ENCODE results near the gene CHPT1. TPM values are rescaled to one million over a fixed set of nuclear protein-coding genes. Genes with fewer than 3 reads are reported as not detected.
"Not testable (repeated sequence)": the region's sequence is repeated elsewhere in the genome, so short reads cannot be mapped to it uniquely, and the experiment has no call there.

Gene CHPT1
- total and polyA plus RNA-seq, 9 donors: 22.4 to 28.8 (median 24.8) TPM

GRCh38 chr12:101713930-101714329 lies 16.5 kb downstream of the CHPT1 start:
- H3K36me3 ChIP-seq (ENCODE audit: control insufficient read depth, insufficient read depth, low read length): no peaks in the 10 kb centered on the region
- WGBS (ENCODE audit: insufficient coverage): no CpG with 5 or more reads among the region's 2 CpGs

DNA sequence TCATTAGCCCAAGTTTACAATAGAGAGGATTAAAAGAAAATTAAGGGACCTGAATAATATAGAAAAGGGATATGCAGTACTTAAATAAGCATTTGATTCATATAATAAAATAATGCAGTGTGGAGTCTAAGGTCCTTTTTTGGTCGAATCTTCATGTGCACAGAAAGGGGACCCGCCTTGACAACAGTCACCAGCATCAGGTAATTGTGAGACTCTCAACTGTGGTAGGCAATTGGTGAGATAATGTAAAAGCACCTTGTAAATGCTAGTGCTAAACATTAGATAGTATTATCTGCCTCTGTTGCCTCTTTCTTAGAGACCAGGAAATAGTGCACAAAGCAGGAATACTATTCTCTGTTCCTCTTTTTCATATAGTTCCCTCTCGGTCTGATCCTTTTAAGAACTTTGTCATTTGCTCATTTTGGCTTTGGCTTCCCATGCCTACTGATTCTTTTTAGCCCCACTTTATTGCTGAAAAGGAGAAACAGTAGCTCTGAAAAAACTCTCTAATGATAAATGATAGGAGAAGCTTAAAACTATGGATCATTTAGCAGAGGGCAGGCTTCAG lies 17.5 kb downstream of the CHPT1 start:
- no peaks in the 10 kb centered on the region for H3K4me1 ChIP-seq (ENCODE audit: control insufficient read depth, insufficient read depth, low read length)
- H3K27ac ChIP-seq (ENCODE audit: low read length): no peak overlapping the region
- H3K4me3 ChIP-seq (ENCODE audit: low read length): no peak overlapping the region
- no peaks in the 10 kb centered on the region for H3K9me3 ChIP-seq (replicated peaks; ENCODE audit: control insufficient read depth, low read depth, low read length)
- no peaks in the 10 kb centered on the region for H3K27me3 ChIP-seq (ENCODE audit: control insufficient read depth, insufficient read depth, low read length)
- peak; percentile 35 for DNase-seq
- no peaks in the 10 kb centered on the region for H3K36me3 ChIP-seq (ENCODE audit: control insufficient read depth, insufficient read depth, low read length)
- 100% methylated on average over 1 of the region's 3 CpGs for WGBS (ENCODE audit: insufficient coverage)

More at GRCh38 chr12:101713930-101714329, 16.5 kb downstream of the CHPT1 start:
- Histone ChIP-seq H3K9me3 (replicated peaks; ENCODE audit: control insufficient read depth, low read depth, low read length) (no peaks in the 10 kb centered on the region), H3K27ac (ENCODE audit: low read length) (no peak overlapping the region), H3K4me3 (ENCODE audit: low read length) (no peak overlapping the region), H3K27me3 (ENCODE audit: control insufficient read depth, insufficient read depth, low read length) (no peaks in the 10 kb centered on the region), H3K4me1 (ENCODE audit: control insufficient read depth, insufficient read depth, low read length) (no peaks in the 10 kb centered on the region)
- no peak for DNase-seq

DNA sequence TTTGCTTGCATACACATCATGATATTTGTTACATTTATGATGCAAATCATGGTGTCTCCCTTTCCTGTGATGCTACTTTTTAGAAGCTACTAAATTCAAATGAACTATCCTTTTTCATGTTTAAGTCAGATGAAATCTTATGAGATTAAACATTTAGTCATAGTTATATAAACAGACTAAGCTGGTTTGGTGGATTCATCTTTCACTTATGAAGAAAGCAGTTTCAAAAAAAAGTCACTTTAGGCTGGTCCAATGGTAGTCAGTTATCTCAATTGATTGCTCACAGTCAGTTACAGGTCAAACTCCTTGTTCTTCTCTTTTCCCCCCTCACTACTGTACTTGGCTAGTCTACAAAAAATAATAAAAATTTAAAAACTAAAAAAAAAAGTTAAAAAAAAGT lies 22.1 kb downstream of the CHPT1 start:
- H3K36me3 ChIP-seq (ENCODE audit: control insufficient read depth, insufficient read depth, low read length): no peaks in the 10 kb centered on the region
- H3K4me3 ChIP-seq (ENCODE audit: low read length): no peak overlapping the region
- no peaks in the 10 kb centered on the region for H3K9me3 ChIP-seq (replicated peaks; ENCODE audit: control insufficient read depth, low read depth, low read length)
- H3K4me1 ChIP-seq (ENCODE audit: control insufficient read depth, insufficient read depth, low read length): no peaks in the 10 kb centered on the region
- DNase-seq: no peak
- H3K27ac ChIP-seq (ENCODE audit: low read length): no peak overlapping the region
- no peaks in the 10 kb centered on the region for H3K27me3 ChIP-seq (ENCODE audit: control insufficient read depth, insufficient read depth, low read length)

- no peak for DNase-seq
- Histone ChIP-seq H3K27ac (ENCODE audit: low read length) (no peak overlapping the region), H3K4me3 (ENCODE audit: low read length) (no peak overlapping the region), H3K9me3 (replicated peaks; ENCODE audit: control insufficient read depth, low read depth, low read length) (no peaks in the 10 kb centered on the region), H3K27me3 (ENCODE audit: control insufficient read depth, insufficient read depth, low read length) (no peaks in the 10 kb centered on the region), H3K36me3 (ENCODE audit: control insufficient read depth, insufficient read depth, low read length) (no peaks in the 10 kb centered on the region), H3K4me1 (ENCODE audit: control insufficient read depth, insufficient read depth, low read length) (no peaks in the 10 kb centered on the region)
Observed at GRCh38 chr12:101720118-101720517, 22.7 kb downstream of the CHPT1 start.

- Histone ChIP-seq H3K4me1 (ENCODE audit: control insufficient read depth, insufficient read depth, low read length) (no peaks in the 10 kb centered on the region), H3K27ac (ENCODE audit: low read length) (no peak overlapping the region), H3K27me3 (ENCODE audit: control insufficient read depth, insufficient read depth, low read length) (no peaks in the 10 kb centered on the region), H3K36me3 (ENCODE audit: control insufficient read depth, insufficient read depth, low read length) (peaks cover 2% of the 10 kb centered on the region), H3K4me3 (ENCODE audit: low read length) (no peak overlapping the region), H3K9me3 (replicated peaks; ENCODE audit: control insufficient read depth, low read depth, low read length) (no peaks in the 10 kb centered on the region)
- WGBS (ENCODE audit: insufficient coverage): no CpG with 5 or more reads among the region's 4 CpGs
- no peak for DNase-seq
Observed at GRCh38 chr12:101722392-101722791, 25.0 kb downstream of the CHPT1 start.

- H3K9me3 ChIP-seq (replicated peaks; ENCODE audit: control insufficient read depth, low read depth, low read length): no peaks in the 10 kb centered on the region
- no peak for DNase-seq
- no peaks in the 10 kb centered on the region for H3K27me3 ChIP-seq (ENCODE audit: control insufficient read depth, insufficient read depth, low read length)
- no peaks in the 10 kb centered on the region for H3K4me1 ChIP-seq (ENCODE audit: control insufficient read depth, insufficient read depth, low read length)
- H3K27ac ChIP-seq (ENCODE audit: low read length): no peak overlapping the region
- H3K36me3 ChIP-seq (ENCODE audit: control insufficient read depth, insufficient read depth, low read length): peaks cover 2% of the 10 kb centered on the region
- no peak overlapping the region for H3K4me3 ChIP-seq (ENCODE audit: low read length)
Observed at GRCh38 chr12:101727098-101727497, 29.7 kb downstream of the CHPT1 start.

GRCh38 chr12:101729842-101730241 lies 32.4 kb downstream of the CHPT1 start:
- Histone ChIP-seq H3K27me3 (ENCODE audit: control insufficient read depth, insufficient read depth, low read length) (no peaks in the 10 kb centered on the region), H3K36me3 (ENCODE audit: control insufficient read depth, insufficient read depth, low read length) (peaks cover 6% of the 10 kb centered on the region), H3K4me3 (ENCODE audit: low read length) (no peak overlapping the region), H3K27ac (ENCODE audit: low read length) (no peak overlapping the region), H3K9me3 (replicated peaks; ENCODE audit: control insufficient read depth, low read depth, low read length) (no peaks in the 10 kb centered on the region), H3K4me1 (ENCODE audit: control insufficient read depth, insufficient read depth, low read length) (no peaks in the 10 kb centered on the region)
- DNase-seq: no peak

DNA sequence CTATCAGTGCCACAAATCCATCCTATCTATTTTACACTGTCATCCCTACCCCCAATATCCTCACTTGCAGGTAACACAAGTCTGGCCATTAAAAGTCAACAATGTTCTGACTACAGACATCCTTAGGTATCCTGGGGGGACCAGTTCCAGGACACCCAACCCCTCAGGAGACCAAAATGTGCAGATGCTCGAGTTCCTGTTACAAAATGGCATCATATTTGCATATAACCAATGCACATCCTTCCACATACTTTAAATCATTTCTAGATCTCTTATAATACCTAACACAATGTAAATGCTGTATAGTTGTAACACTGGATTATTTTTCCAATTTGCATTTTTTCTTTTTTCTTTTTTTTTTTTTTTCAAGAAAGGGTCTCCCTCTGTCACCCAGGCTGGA lies 34.9 kb downstream of the CHPT1 start:
- no peaks in the 10 kb centered on the region for H3K9me3 ChIP-seq (replicated peaks; ENCODE audit: control insufficient read depth, low read depth, low read length)
- no CpG with 5 or more reads among the region's 1 CpG for WGBS (ENCODE audit: insufficient coverage)
- H3K27ac ChIP-seq (ENCODE audit: low read length): no peak overlapping the region
- H3K4me1 ChIP-seq (ENCODE audit: control insufficient read depth, insufficient read depth, low read length): no peaks in the 10 kb centered on the region
- DNase-seq: no peak
- H3K27me3 ChIP-seq (ENCODE audit: control insufficient read depth, insufficient read depth, low read length): no peaks in the 10 kb centered on the region
- H3K4me3 ChIP-seq (ENCODE audit: low read length): no peak overlapping the region
- peaks cover 4% of the 10 kb centered on the region for H3K36me3 ChIP-seq (ENCODE audit: control insufficient read depth, insufficient read depth, low read length)

DNA sequence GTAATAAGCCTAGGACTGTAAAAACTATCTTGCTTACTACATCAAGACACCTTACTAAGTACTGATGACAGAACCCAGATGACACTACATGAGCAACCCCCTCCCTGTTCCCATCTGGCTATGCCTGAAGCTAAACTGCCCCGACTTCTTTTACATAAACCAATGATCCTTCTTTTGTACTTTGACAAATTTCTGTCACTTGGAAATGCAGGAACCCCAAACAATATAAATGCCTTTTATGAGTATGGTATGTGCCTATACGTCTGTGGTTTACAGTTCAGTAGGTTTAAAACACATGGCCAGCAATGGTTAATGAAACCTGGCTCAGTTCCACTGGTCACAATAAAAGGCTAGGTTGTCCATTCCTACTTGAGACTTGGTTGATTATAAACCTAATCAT lies 35.7 kb downstream of the CHPT1 start:
- H3K27ac ChIP-seq (ENCODE audit: low read length): no peak overlapping the region
- no peaks in the 10 kb centered on the region for H3K27me3 ChIP-seq (ENCODE audit: control insufficient read depth, insufficient read depth, low read length)
- WGBS (ENCODE audit: insufficient coverage): no CpG with 5 or more reads among the region's 2 CpGs
- no peak for DNase-seq
- H3K4me3 ChIP-seq (ENCODE audit: low read length): no peak overlapping the region
- H3K4me1 ChIP-seq (ENCODE audit: control insufficient read depth, insufficient read depth, low read length): no peaks in the 10 kb centered on the region
- no peaks in the 10 kb centered on the region for H3K9me3 ChIP-seq (replicated peaks; ENCODE audit: control insufficient read depth, low read depth, low read length)
- peaks cover 7% of the 10 kb centered on the region for H3K36me3 ChIP-seq (ENCODE audit: control insufficient read depth, insufficient read depth, low read length)

DNA sequence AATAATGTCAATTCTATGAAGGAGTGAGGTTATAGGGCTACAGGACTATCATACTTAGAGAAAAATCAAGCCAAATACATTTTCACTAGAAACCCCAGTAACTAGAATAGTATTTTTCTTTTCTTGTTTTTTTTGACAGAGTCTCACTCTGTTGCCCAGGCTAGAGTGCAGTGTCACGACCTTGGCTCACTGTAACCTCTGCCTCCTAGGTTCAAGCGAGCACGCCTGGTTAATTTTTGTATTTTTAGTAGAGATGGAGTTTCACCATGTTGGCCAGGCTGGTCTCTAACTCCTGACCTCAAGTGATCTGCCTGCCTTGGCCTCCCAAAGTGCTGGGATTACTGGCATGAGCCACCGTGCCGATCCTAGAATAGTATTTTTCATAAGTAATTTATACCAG lies 37.0 kb downstream of the CHPT1 start:
- H3K27ac ChIP-seq (ENCODE audit: low read length); H3K27me3 ChIP-seq (ENCODE audit: control insufficient read depth, insufficient read depth, low read length); H3K9me3 ChIP-seq (replicated peaks; ENCODE audit: control insufficient read depth, low read depth, low read length); DNase-seq; H3K4me1 ChIP-seq (ENCODE audit: control insufficient read depth, insufficient read depth, low read length); H3K4me3 ChIP-seq (ENCODE audit: low read length): not testable (repeated sequence)
- H3K36me3 ChIP-seq (ENCODE audit: control insufficient read depth, insufficient read depth, low read length): peaks cover 15% of the 10 kb centered on the region
- WGBS (ENCODE audit: insufficient coverage): no CpG with 5 or more reads among the region's 5 CpGs

DNA sequence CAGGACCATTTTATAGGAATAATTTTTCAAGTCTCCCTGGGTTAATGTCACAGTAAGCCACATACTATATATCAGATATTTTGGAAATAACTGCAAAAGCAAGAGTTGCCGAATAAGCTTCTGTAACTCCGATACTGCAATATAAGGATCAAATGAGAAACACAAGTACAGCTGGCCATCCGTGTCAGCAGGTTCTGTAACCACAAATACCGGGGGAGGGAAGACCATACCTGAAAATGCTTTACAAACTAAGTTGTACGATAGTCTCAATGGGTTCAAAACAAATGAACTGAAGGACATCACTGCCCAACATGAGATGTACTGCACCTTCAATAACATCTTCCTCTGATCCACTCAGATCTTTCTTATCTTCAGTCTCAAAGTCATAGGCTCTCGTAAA lies 40.0 kb downstream of the CHPT1 start:
- Histone ChIP-seq H3K36me3 (ENCODE audit: control insufficient read depth, insufficient read depth, low read length) (peaks cover 20% of the 10 kb centered on the region), H3K4me1 (ENCODE audit: control insufficient read depth, insufficient read depth, low read length) (no peaks in the 10 kb centered on the region), H3K27ac (ENCODE audit: low read length) (no peak overlapping the region), H3K27me3 (ENCODE audit: control insufficient read depth, insufficient read depth, low read length) (no peaks in the 10 kb centered on the region), H3K4me3 (ENCODE audit: low read length) (no peak overlapping the region), H3K9me3 (replicated peaks; ENCODE audit: control insufficient read depth, low read depth, low read length) (no peaks in the 10 kb centered on the region)
- WGBS (ENCODE audit: insufficient coverage): 83% methylated on average over 4 of the region's 6 CpGs
- no peak for DNase-seq
